GM19240 (cell line): Measurements from ENCODE around the gene IFITM5.
A peak's percentile ranks its signal among the peaks of the same experiment; 100 is the strongest.
"Not testable (repeated sequence)": the region's sequence is repeated elsewhere in the genome, so short reads cannot be mapped to it uniquely, and the experiment has no call there.

Experiments used
- DNase-seq: peaks from one replicate; pipeline ENCODE4 v3.0.0; 2011; ENCODE audit warnings: low spot score; ENCODE audit not compliant: insufficient read length

IFITM5 gene

DNA sequence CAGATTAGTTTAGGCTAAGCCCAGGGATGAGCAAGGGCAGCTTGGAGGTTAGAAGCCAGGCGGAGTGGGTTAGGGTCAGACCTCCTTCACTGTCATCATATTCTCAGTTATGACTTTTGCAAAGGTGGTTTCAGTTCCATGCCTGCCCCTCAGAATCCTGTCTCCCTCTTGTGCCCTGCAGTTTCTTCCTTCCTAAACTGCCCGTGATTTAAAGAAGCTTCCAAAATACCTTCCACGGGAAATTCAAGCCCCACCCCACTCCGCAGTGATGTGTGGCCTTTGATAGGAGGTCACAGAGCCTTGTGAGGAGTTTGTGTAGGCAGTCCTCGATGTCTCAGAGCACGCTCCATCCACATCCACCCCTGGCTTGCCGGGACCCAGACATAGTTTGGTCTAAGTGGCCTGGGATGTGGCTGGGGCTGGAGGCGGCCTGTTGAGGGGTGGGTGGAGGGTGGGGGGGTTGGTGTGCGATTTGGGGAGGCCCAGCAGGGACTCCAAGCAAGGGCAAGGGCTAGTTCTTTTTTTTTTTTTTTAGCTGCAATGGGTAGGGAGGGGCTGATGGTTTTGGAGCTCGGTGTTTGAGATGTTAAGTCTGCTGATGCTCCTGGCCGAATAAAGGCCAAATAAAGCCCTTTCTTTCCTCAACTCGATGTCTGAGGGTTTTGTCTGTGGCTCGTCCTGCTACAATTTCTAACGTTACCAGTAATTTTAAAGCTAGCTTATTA, 12.9 kb upstream of the IFITM5 start:
- DNase-seq = no peak

DNA sequence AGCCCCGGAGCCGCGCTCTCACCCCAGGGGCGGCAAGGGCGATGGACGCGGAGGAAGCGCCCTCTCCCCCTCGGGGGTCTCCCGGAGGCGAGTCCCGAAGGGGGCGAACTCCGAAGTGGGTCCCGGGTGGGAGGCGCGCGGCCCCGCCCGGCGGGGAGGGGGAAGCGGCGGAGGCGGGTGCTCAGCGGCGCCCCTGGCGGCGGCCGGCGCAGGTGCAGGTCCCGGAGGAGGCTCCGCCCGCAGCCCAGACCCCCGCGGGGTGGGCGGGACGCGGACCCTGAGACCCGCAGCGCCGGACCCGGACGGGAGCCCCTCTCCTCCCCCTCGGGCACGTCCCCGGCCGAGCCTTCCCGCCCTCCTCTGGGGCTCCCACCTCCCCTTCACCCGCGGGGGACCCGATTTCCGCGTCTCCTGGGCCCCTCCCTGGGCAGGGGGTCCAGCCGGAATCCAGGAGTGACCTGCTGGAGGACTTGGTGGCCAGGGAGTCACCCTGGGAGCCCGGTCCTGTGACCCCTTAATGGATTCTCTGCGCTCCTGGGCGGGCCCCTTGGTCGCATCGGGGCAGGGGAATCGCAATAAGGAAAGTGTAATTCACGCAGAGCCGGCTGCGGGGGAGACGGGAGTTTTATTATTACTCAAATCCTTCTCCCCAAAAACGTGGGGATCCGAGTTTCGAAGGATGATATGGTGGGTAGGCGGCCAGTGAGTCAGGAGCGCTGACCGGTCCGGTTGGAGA, 11.9 kb upstream of the IFITM5 start:
- DNase-seq = not testable (repeated sequence)

DNA sequence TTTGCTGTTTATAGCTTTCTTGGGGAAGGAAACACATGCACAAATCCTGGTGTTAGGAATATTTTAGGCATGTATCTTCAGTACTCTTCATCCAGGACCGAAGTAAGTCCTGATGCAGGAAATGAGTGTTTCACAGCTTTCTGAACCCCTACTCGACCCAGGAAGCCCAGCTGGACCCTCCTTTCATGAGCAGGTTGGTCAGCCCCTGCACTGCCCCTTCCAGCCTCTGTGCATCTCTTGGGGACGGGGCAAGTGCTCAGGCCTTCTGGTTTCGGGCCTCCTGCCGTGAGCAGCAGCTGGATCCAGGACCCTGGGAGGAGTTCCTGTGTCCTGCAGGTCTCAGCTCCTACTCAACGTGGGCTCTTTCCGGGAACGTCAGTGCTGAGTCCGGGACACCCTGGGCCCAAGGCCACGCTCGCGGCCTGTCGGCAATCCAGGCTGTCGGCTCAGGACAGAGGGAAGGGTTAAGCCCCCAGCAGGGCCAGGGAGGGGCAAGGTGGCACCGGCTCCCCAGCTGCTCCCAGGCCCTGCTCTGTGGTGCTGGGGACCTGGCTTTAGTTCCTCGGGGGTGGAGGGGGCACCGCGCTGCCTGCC, 10.8 kb upstream of the IFITM5 start:
- not testable (repeated sequence) for DNase-seq

DNA sequence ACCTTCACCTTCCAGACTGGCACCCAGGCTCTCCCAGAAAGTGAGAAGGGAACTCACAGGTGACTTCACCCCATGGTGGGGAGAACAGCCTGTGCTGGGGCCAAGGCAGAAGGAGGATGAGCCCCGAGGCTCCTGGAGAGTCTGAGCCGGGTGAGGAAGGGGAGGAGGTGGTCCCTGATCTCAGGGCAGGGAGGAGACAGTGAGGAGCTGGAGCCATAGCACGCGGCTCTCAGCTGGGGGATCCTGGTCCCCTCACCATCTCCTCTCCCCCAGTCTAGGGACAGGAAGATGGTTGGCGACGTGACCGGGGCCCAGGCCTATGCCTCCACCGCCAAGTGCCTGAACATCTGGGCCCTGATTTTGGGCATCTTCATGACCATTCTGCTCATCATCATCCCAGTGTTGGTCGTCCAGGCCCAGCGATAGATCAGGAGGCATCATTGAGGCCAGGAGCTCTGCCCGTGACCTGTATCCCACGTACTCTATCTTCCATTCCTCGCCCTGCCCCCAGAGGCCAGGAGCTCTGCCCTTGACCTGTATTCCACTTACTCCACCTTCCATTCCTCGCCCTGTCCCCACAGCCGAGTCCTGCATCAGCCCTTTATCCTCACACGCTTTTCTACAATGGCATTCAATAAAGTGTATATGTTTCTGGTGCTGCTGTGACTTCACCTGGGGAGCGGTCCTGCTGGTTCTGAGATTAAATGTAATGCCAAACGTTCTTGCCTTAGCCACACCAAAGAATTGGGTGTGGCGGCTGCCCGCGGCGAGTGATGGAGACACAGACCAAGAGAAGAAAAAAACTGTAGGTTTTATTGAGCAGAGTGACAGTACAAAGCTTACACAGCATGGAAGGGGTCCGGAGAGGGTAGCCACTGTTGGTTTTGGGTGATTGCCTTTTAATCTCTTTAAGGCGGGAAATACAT, 9.7 kb upstream of the IFITM5 start:
- DNase-seq = not testable (repeated sequence)

DNA sequence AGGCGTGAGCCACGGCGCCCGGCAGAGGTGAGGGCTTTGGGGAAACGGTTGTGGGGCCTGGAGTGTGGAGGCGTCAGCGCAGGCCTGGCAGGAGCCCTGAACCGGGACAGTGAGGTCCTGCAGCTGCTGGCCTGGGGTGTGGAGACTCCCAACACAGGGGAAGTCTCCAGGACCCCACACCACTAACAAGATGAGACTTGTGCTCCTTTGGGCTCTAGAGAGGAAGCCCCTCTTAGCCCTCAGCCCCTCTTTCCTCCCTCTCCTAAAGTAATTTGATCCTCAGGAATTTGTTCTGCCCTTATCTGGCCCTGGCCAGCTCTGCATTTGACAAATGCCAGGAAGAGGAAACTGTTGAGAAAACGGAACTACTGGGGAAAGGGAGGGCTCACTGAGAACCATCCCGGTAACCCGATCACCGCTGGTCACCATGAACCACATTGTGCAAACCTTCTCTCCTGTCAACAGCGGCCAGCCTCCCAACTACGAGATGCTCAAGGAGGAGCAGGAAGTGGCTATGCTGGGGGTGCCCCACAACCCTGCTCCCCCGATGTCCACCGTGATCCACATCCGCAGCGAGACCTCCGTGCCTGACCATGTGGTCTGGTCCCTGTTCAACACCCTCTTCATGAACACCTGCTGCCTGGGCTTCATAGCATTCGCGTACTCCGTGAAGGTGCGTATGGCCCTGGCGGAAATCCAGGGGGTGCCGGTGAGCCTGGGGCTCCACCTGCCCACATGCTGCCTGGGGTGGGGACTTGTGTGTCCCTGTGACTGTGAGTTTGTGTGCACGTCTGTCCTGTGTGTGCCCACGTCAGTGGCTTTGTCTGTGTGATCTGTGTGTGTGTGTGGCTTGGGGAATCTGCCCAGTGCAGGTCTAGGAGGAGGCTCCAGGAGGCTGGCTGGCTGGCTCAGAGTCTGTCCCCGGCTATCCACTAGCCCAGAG, 8.7 kb upstream of the IFITM5 start, which contains the start of gene IFITM2:
Gene IFITM2, plus strand, starts transcription at position 51 of the 943 bp plus-strand sequence. Its CDS starts 377 bp downstream, at position 428.
- peak; percentile 61 for DNase-seq

DNA sequence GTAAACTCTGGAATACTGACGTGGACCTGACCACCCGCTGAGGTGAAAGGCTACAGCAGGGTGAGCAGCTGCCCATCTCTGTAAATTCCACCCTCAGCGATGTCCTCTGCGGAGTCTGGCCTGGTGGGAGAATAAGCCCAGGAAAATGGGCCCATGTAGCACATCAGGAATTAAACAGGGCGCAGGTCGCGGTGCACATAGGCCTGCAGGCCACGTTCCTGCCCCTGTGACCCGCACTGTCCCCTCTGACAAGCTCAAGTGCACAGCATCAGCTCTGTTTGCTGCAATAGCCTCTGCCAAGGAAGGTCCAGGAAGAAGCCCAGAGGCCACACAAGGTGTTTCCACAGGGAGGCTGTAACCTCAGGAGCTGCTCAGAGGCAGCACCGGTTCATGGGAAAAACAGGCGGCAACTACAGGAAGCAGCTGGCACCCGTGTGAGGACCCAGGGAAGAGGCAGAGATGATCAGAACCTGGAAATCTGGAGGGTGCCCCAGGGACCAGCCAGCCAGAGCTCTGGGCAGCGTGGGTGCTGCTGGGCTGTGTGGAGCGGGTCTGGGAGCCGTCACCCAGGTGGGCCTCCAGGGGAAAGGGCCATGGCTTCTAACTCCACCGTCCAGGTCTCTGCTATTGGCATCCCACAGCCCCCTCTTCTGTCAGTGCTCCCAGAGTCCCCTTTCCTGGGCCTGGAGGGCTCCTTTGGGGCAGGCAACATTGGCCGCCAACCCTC, 7.5 kb upstream of the IFITM5 start:
- no peak for DNase-seq

DNA sequence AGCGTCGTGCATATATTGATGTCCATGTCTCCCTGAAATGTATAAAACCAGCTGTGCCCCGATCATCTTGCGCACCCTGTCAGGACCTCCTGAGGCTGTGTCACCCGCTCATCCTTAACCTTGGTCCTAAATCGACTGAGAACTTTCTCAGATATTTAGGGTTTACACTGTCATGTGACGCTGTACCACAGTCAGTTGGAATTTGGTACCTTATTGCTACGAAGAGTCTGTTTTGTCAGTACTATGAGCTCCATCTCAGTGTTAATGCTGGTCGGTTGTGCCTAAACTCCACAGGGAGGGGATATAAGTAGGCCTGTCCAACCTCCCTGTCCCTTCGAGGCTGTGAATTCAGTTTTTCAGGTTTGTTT, 6.5 kb upstream of the IFITM5 start:
- no peak for DNase-seq

DNA sequence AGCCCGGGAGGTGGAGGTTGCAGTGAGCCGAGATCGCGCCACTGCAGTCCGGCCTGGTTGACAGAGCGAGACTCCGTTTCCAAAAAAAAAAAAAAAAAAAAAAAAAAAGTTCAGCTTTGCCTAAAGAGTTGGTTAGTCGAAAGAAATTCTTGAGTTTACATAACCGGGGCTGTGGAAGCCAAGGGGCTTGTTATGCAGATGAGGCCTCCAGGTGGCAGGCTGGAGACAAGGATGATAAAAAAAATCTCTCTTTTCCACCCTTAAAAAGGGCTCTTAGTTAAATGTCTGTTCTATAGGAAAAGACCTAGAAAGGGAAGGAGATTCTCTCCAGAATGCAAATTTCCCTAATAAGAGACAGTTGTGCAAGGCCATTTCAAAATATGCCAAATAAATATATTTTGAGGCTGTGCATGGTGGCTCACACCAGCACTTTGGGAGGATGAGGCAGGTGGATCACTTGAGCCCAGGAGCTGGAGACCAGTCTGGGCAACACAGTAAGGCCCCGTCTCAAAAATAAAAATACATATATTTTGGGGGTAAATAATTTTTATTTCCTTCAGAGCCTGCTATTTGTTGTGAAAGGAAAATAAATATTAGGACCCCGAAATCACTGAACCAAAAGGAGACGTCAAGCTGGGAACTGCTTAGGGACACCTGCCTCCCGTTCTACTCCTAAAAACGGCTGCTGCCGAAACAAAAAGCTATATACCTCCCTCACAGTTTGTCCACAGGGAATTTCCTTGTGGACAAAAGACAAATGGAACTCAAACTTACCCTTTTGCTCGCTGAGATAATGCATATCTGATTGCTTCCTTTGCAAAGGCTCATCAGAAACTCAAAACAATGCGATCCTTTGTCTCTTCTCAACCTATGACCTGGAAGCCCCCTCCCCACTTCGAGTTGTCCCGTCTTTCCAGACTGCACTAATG, 5.9 kb upstream of the IFITM5 start:
- DNase-seq = peak; percentile 68

DNA sequence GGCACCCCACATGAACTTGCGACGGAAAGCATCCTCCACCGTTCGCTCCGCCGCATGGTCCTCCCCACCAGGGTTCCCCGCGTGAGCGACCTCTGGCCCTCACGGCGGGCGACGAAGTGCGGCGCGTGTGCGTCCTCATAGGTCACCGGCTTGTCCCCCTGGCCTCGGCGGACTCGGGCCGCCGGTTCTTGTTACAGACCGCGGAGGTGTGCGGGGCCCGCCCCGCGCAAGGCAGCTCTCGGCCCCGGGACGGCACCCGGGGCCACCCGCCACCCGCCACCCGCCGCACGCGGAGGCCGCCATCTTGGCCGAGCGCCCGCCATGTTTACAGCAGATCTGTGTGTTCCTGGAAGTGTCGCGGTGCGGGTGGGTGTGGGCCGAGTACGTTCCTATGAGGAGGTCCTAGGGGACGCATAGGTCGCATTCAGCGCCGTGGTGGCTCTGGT, 4.8 kb upstream of the IFITM5 start:
- DNase-seq = no peak

DNA sequence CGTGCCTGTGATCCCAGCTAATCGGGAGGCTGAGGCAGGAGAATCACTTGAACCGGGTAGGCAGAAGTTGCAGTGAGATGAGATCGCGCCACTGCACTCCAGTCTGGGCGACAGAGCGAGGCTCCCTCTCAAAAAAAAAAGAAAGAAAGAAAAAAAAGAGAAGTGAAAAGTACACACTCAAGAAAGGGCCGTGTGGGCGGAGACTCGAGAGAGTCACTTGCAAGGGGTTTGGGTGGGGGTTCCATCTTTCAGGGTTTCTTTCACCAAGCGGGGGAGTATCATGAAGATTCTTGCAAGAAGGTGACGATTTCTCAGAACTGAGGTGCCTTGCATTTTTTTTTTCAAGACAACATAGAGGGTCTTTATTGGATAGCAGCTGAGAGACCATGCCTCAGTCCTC, 4.0 kb upstream of the IFITM5 start:
- peak; percentile 63 for DNase-seq

DNA sequence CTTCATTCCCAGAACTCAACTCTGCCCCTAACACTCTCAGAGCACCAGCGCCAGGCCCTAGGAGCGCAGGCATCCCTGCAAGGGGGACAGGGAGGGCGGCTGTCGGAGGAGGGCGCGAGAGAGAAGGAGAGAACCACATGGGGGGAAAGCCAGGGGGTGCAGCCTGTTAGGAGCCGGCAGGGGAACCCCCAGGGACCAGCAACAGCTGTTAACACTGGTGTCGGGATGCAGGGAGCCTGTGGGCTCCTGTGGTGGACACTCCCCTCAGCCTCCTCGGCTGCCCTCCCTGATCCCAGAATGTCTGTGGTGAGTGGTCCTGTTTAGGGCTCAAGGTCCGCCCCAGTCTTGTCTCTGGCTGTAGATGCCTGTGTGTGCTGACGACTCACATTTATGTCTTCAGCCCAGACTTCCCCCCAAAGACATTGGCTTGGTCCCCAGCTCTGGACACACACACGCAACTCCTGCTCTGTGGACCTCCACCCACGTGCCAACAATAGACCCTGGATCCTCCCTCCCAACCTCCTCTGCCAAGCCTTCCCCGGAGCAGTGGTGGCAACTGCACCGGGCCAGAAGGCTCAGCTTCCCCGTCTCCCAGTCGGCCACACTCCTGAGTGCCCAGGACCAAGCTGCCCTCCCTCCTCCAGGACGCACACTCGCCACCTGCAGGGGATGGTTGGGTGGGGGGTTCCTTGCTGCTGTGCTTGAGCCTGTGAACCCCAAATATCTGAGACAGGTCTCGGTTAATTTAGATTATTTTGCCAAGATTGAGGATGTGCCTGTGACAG, 817 bp upstream of the IFITM5 start:
- no peak for DNase-seq

DNA sequence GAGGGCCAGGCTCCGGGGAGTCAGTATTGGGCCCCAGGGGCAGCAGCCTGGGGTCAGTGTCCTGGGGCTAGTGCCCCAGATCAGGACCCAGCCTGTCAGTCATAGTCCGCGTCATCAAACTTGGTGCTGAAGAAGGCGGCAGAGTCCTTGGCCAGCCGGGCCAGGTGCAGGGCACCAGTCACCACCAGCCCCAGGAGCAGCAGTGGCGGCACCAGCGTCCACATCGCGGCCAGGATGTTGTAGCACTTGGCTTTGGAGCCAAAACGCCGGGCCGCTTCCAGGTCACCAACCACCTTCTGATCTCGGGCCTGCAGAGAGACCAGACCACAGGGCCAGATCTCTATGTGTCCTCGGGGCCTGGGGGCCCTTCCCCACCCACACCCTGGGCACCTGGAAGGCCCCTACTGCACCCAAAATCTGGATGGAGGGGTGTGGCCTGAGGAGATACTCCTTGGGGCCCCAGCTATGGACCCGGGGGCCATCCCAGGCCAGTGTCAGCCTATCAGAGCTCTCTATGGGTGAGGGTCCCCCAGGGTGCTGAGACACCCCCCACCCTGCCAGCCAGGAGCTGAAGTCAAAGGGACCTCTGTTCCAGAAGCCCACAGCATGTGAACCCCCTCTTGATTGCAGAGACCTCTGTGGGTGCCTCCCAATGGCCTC, 790 bp downstream of the IFITM5 start:
- no peak for DNase-seq

DNA sequence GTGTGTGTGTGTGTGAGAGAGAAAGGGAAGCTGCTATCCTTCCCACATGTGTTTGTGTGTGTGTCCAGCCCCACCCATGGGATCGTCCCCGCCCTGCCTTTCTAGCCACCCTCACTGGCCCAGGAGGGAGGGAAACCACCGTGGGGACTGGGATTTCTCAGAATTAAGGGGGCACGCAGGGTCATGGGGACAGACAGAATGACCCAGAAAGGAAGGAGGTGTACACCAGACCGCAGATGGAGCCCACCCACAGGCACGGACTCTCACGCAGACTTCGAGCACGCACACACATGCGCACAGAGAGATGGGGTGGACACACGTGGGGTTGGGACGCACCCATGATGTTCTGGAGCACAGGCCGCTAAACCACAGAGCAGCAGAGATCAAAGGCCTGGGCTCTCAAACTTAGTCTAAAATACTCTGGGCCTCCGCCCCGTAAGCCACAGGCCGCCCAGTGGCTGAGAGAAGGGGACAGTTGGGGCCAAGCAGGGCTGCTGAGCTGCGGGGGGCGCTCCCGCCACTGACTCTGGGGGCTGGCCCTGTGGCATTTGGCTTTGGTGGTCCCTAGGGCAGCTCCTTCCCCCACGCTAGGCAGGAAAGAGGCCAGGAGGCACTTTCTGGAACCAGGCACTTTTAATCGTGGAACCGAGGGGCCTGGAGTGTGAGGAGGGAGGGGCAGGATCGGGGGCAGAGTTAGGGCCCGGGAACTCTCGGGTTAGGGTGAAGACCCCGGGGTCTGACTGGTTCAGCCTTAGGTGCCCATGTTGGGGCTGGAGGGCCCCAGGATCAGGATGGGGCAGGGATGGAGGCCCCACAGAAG, 1.5 kb downstream of the IFITM5 start:
- no peak for DNase-seq

DNA sequence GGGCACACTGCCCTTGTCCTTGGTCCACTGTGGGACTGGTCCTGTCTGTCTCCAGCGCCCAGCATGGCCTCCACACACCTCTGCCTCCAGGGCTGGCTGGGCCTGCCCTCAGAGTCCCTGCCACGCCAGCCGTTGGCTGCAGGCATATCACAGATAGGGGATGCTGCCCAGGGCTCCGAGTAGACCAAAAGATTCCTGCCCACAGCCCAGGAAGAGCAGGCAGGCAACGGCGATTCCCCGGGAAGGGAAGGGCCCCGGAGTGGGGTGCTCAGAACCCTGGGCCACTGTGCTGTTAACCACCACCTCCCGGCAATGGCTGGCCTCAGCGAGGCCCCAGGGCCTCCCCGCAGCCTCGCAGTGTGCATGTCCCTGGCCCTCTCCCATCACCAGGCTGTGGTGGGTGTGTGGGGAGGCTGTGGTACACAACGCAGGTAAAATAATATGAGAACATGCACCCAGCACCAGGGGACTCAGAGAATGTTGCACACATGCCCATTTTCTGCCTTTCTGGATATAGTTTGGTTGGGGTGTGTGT, 2.2 kb downstream of the IFITM5 start:
- no peak for DNase-seq

DNA sequence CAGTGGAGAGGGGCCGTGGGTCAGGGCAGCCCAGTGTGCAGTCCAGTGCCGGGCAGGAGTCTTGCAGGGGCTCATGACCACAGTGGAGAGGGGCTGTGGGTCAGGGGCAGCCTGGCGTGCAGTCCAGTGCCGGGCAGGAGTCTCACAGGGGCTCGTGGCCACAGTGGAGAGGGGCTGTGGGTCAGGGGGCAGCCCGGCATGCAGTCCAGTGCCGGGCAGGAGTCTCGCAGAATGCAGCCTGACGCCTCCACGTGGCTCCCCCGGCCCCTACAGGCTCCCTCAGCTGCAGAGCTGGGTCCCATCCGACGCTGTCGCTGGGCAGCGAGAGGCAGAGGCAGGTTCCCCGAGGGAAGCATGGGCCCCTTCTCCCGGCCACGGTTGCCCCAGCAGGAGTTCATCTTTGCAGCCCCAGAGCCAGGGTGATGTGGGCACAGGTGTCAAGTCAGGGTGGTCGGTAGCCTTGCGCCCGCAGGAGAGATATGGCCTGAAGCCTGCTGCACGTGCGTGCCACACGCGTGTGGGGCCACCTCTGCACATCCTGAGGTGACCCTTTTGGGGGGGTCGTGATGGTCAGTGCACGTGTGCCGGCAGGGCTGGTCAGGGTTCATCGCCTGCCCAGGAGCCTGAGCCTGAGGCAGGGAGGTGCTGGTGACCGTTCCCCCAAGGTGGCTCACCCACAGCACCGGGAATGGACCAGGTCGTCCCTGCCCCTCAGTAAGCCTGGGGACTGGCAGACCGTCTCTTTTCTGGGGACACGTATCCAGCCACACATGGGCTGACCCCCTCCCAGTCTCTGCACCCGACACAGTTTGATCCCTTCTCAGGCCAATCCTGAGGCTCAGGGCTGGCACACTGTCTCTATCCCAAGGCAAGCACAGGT, 2.9 kb downstream of the IFITM5 start:
- no peak for DNase-seq
